Measurements from ENCODE around the gene PGLYRP1.

The PGLYRP1 gene

DNA sequence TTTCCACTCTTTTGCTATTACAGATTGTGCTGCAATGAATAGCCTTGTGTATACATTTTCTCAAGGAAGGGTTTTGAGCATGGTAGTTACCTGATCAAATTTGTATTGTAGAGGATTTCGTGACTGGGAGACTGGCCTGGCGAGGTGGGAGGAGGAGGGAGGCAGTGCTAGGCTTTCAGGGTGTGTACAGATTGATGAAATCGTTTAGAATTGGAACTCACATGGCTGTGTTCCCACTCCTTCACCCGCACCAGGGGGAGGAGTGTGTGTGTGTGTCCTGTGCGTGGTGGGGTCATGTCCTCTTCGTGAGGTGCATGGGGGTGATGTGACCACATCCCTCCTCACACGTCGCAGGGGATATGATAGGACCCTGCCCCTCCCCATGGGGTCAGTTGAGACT, 8.3 kb downstream of the PGLYRP1 start:
- Histone ChIP-seq H3K27ac (ENCODE audit: low read length, poor library complexity, severe bottlenecking) (no peak overlapping the region), H3K4me3 (ENCODE audit: insufficient read depth in 1 of 2, low read depth in 1 of 2, low read length in 2 of 2) (peak overlapping the region; percentile 55 to 59), H2BK120ac (ENCODE audit: low read depth, low read length) (no peak overlapping the region), H4K91ac (ENCODE audit: low read length) (no peak overlapping the region), H2BK12ac (ENCODE audit: low read length in 2 of 2) (no peak overlapping the region), H2BK5ac (ENCODE audit: low read depth, low read length, poor library complexity, severe bottlenecking) (no peak overlapping the region), H3K14ac (ENCODE audit: low read length in 2 of 2) (no peak overlapping the region), H3K9me3 (ENCODE audit: control insufficient read depth, low read length) (no peaks in the 10 kb centered on the region), H3K9ac (ENCODE audit: low read length) (no peak overlapping the region), H3K4me1 (ENCODE audit: control insufficient read depth, insufficient read depth, low read depth, low read length) (peaks cover 26% of the 10 kb centered on the region), H3K4ac (ENCODE audit: low read depth in 1 of 2, low read length in 2 of 2) (no peak overlapping the region), H4K8ac (ENCODE audit: low read length) (no peak overlapping the region), H3K18ac (ENCODE audit: low read depth in 1 of 2, low read length in 2 of 2) (no peak overlapping the region), H3K23ac (ENCODE audit: low read length in 2 of 2) (no peak overlapping the region), H2BK15ac (ENCODE audit: low read depth, poor library complexity, severe bottlenecking) (peak overlapping the region; percentile 37), H3K27me3 (ENCODE audit: control insufficient read depth in 1 of 2, insufficient read depth in 1 of 2, low read length in 2 of 2) (peaks cover 4 to 22% of the 10 kb centered on the region in 2 experiments), H3K79me1 (replicated peaks; ENCODE audit: low read length, poor library complexity, severe bottlenecking) (peaks cover 4% of the 10 kb centered on the region), H2AK5ac (ENCODE audit: low read length, severe bottlenecking) (no peak overlapping the region), H3K4me2 (ENCODE audit: low read length, poor library complexity, severe bottlenecking) (peak overlapping the region; percentile 74), H2AFZ (ENCODE audit: low read depth, low read length) (no peak overlapping the region), H3K36me3 (ENCODE audit: control insufficient read depth in 1 of 2, insufficient read depth in 2 of 2, low read depth in 1 of 2, low read length in 2 of 2) (peaks cover 4 to 17% of the 10 kb centered on the region in 2 experiments)
- WGBS = 57% methylated on average over 8 of the region's 8 CpGs
- DNase-seq = no peak

DNA sequence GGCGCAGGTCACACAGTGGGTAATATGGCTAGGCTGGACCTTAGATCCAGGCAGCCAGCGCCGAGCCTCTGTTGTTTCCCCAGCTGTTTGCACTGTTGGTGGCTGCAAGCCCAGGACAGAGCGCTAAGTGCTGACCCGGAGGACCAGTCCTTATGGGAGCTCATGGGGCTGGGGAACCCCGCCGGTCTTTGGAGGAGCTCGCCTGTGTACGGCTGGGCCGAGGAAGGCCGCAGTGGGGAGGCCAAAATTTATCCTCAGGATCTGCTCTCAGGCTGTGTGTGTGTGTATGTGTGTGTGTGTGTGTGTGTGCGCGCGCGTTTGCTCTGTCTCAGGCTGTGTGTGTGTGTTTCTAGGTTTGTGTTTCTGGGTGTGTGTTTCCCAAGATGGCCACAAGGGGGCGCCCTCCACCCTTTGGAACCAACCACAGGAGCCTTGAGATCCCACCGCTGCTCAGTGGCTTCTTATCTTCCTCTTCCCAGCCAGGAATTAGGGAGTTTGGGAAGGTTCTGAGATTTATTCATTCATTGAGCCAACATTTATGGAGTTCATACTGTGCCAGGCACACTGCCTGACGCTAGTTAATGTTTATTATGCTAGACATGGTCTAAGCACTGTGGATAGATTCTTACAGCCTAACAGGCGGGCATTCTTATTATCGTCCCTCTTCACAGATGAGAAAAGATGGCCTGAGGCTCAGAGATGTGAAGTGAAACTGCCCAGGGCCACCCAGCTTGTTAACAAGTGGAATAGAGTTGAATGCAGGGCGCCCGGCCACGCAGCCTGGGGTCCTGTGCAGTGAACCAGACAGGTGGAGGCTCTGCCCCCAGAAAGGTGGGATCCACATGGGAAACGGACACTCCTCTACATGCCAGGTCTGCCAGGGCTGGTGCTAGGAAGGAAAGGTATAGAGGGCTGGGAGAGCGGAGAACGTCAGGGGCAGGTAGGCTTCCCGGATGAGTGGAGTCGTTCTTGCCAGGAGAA, 13.0 kb downstream of the PGLYRP1 start:
- Histone ChIP-seq H2BK120ac (ENCODE audit: low read depth, low read length) (no peak overlapping the region), H2AK5ac (ENCODE audit: low read length, severe bottlenecking) (no peak overlapping the region), H2AFZ (ENCODE audit: low read depth, low read length) (no peak overlapping the region), H3K23ac (ENCODE audit: low read length in 2 of 2) (no peak overlapping the region), H3K4me2 (ENCODE audit: low read length, poor library complexity, severe bottlenecking) (no peak overlapping the region), H4K91ac (ENCODE audit: low read length) (no peak overlapping the region), H3K36me3 (ENCODE audit: control insufficient read depth in 1 of 2, insufficient read depth in 2 of 2, low read depth in 1 of 2, low read length in 2 of 2) (peaks cover 0 to 18% of the 10 kb centered on the region in 2 experiments), H3K4me1 (ENCODE audit: control insufficient read depth, insufficient read depth, low read depth, low read length) (peaks cover 9% of the 10 kb centered on the region), H3K79me1 (replicated peaks; ENCODE audit: low read length, poor library complexity, severe bottlenecking) (peaks cover 3% of the 10 kb centered on the region), H2BK15ac (ENCODE audit: low read depth, poor library complexity, severe bottlenecking) (no peak overlapping the region), H3K9me3 (ENCODE audit: control insufficient read depth, low read length) (no peaks in the 10 kb centered on the region), H3K4me3 (ENCODE audit: insufficient read depth in 1 of 2, low read depth in 1 of 2, low read length in 2 of 2) (no peak overlapping the region), H3K27ac (ENCODE audit: low read length, poor library complexity, severe bottlenecking) (no peak overlapping the region), H3K14ac (ENCODE audit: low read length in 2 of 2) (no peak overlapping the region), H2BK12ac (ENCODE audit: low read length in 2 of 2) (no peak overlapping the region), H2BK5ac (ENCODE audit: low read depth, low read length, poor library complexity, severe bottlenecking) (no peak overlapping the region), H4K8ac (ENCODE audit: low read length) (no peak overlapping the region), H3K27me3 (ENCODE audit: control insufficient read depth in 1 of 2, insufficient read depth in 1 of 2, low read length in 2 of 2) (peaks cover 0 to 9% of the 10 kb centered on the region in 2 experiments), H3K9ac (ENCODE audit: low read length) (no peak overlapping the region), H3K18ac (ENCODE audit: low read depth in 1 of 2, low read length in 2 of 2) (no peak overlapping the region), H3K4ac (ENCODE audit: low read depth in 1 of 2, low read length in 2 of 2) (no peak overlapping the region)
- 80% methylated on average over 22 of the region's 28 CpGs for WGBS
- peak; percentile 77 for DNase-seq

DNA sequence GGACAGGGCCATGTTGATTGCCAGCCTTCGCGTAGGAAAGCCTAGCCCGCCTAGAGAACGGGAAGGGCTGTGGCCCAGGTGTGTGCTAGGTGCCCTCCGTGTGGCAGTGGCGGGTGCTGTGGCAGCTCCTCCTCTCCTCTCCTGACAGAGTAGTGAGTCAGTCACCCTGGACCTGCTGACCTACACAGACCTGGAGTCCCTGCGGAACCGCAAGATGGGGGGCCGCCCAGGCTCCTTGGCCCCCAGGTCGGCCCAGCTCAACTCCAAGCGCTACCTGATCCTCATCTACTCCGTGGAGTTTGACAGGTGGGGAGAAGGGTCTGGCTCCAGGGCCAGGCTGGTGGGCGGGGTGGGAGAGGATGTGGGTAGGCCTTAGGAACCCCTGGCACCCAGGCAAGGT, 16.4 kb downstream of the PGLYRP1 start:
- H2AFZ ChIP-seq (ENCODE audit: low read depth, low read length) = no peak overlapping the region
- no peak overlapping the region for H4K8ac ChIP-seq (ENCODE audit: low read length)
- H3K27me3 ChIP-seq (ENCODE audit: control insufficient read depth in 1 of 2, insufficient read depth in 1 of 2, low read length in 2 of 2) = no peaks in the 10 kb centered on the region
- no peaks in the 10 kb centered on the region for H3K9me3 ChIP-seq (ENCODE audit: control insufficient read depth, low read length)
- WGBS = 97% methylated on average over 12 of the region's 13 CpGs
- H3K4me3 ChIP-seq (ENCODE audit: insufficient read depth in 1 of 2, low read depth in 1 of 2, low read length in 2 of 2) = no peak overlapping the region
- no peak overlapping the region for H3K9ac ChIP-seq (ENCODE audit: low read length)
- peaks cover 6 to 24% of the 10 kb centered on the region in 2 experiments for H3K36me3 ChIP-seq (ENCODE audit: control insufficient read depth in 1 of 2, insufficient read depth in 2 of 2, low read depth in 1 of 2, low read length in 2 of 2)
- H2BK15ac ChIP-seq (ENCODE audit: low read depth, poor library complexity, severe bottlenecking) = no peak overlapping the region
- no peak overlapping the region for H3K27ac ChIP-seq (ENCODE audit: low read length, poor library complexity, severe bottlenecking)
- no peak overlapping the region for H2BK120ac ChIP-seq (ENCODE audit: low read depth, low read length)
- no peak overlapping the region for H2BK12ac ChIP-seq (ENCODE audit: low read length in 2 of 2)
- no peak for DNase-seq
- H3K79me1 ChIP-seq (replicated peaks; ENCODE audit: low read length, poor library complexity, severe bottlenecking) = peaks cover 5% of the 10 kb centered on the region
- H3K4ac ChIP-seq (ENCODE audit: low read depth in 1 of 2, low read length in 2 of 2) = no peak overlapping the region
- peaks cover 5% of the 10 kb centered on the region for H3K4me1 ChIP-seq (ENCODE audit: control insufficient read depth, insufficient read depth, low read depth, low read length)
- no peak overlapping the region for H3K23ac ChIP-seq (ENCODE audit: low read length in 2 of 2)
- no peak overlapping the region for H3K14ac ChIP-seq (ENCODE audit: low read length in 2 of 2)
- H3K18ac ChIP-seq (ENCODE audit: low read depth in 1 of 2, low read length in 2 of 2) = no peak overlapping the region
- no peak overlapping the region for H2BK5ac ChIP-seq (ENCODE audit: low read depth, low read length, poor library complexity, severe bottlenecking)
- no peak overlapping the region for H3K4me2 ChIP-seq (ENCODE audit: low read length, poor library complexity, severe bottlenecking)
- H2AK5ac ChIP-seq (ENCODE audit: low read length, severe bottlenecking) = no peak overlapping the region
- no peak overlapping the region for H4K91ac ChIP-seq (ENCODE audit: low read length)

- Histone ChIP-seq H3K4me1 (ENCODE audit: control insufficient read depth, insufficient read depth, low read depth, low read length) (peaks cover 16% of the 10 kb centered on the region), H3K4me2 (ENCODE audit: low read length, poor library complexity, severe bottlenecking) (no peak overlapping the region), H3K23ac (ENCODE audit: low read length in 2 of 2) (no peak overlapping the region), H2BK120ac (ENCODE audit: low read depth, low read length) (no peak overlapping the region), H2AFZ (ENCODE audit: low read depth, low read length) (no peak overlapping the region), H3K79me1 (replicated peaks; ENCODE audit: low read length, poor library complexity, severe bottlenecking) (peaks cover 34% of the 10 kb centered on the region), H2BK15ac (ENCODE audit: low read depth, poor library complexity, severe bottlenecking) (no peak overlapping the region), H2AK5ac (ENCODE audit: low read length, severe bottlenecking) (no peak overlapping the region), H3K18ac (ENCODE audit: low read depth in 1 of 2, low read length in 2 of 2) (no peak overlapping the region), H3K36me3 (ENCODE audit: control insufficient read depth in 1 of 2, insufficient read depth in 2 of 2, low read depth in 1 of 2, low read length in 2 of 2) (peaks cover 10 to 18% of the 10 kb centered on the region in 2 experiments), H3K9ac (ENCODE audit: low read length) (no peak overlapping the region), H3K27ac (ENCODE audit: low read length, poor library complexity, severe bottlenecking) (no peak overlapping the region), H3K9me3 (ENCODE audit: control insufficient read depth, low read length) (no peaks in the 10 kb centered on the region), H3K4ac (ENCODE audit: low read depth in 1 of 2, low read length in 2 of 2) (no peak overlapping the region), H3K27me3 (ENCODE audit: control insufficient read depth in 1 of 2, insufficient read depth in 1 of 2, low read length in 2 of 2) (peaks cover 0 to 16% of the 10 kb centered on the region in 2 experiments), H3K14ac (ENCODE audit: low read length in 2 of 2) (no peak overlapping the region), H4K8ac (ENCODE audit: low read length) (no peak overlapping the region), H4K91ac (ENCODE audit: low read length) (no peak overlapping the region), H3K4me3 (ENCODE audit: insufficient read depth in 1 of 2, low read depth in 1 of 2, low read length in 2 of 2) (no peak overlapping the region), H2BK5ac (ENCODE audit: low read depth, low read length, poor library complexity, severe bottlenecking) (no peak overlapping the region), H2BK12ac (ENCODE audit: low read length in 2 of 2) (no peak overlapping the region)
- WGBS = 96% methylated on average over 10 of the region's 15 CpGs
- no peak for DNase-seq
Observed at GRCh38 chr19:46002678-46003275, 20.1 kb downstream of the PGLYRP1 start.
